SK-N-DZ (cell line): ENCODE measurements around the gene LRCH1.

Source experiments
- DNase-seq: peaks from one replicate; pipeline ENCODE4 v3.0.0-alpha.2; 2015; ENCODE audit warnings: low spot score

The LRCH1 gene

DNA sequence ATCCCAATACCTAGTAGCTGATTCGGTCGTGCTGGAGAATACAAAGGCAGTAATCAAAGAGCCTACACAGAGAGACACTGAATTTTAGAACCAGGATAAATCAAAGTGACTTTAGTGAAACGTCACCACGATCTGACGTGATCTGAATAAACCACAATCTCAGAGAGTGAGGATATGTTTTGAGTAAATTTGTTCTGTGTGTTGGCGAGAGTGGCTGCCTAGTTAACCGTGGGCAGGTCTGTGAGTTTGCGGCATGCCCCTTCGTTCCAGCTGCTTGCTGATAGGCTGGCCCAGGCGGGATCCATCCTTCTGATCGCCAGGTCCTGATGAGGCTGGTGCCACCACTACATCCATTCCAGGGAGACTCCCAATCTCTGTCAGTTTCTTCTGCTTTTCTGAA is 40.4 kb downstream of the LRCH1 start:
- DNase-seq, result no peak

DNA sequence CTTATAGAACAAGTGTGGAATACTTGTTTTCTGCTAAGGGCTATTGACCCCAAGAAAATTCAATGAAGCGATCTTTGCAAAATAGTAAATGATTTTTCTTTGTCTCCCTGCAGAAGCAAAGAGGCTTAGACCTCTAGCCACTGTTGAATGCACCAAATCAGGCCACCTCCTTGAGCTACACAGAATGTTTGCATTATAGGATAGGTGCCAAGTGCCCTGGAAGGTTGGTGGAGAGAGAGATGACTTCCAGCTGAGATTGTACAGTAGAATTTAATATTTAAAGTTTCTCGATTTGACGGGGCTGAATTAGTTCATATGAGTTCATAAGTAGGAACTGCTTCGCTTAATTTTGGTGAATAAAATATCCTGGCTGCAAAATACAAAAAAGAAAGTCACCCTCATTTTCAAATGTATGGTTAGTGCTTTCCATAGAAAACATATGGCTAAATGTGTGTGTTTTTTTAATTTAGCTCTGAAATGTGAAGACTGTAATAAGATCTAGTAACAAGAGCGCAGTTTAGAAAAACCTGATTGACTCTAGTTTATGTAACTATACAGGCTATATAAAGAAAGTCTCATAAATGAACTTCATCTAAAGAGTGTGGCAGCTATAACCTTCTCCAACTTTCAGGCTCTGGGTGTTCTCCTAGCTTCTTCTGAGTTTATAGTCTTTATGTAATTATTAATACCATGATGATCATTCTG is 41.6 kb downstream of the LRCH1 start:
- DNase-seq, result no peak

DNA sequence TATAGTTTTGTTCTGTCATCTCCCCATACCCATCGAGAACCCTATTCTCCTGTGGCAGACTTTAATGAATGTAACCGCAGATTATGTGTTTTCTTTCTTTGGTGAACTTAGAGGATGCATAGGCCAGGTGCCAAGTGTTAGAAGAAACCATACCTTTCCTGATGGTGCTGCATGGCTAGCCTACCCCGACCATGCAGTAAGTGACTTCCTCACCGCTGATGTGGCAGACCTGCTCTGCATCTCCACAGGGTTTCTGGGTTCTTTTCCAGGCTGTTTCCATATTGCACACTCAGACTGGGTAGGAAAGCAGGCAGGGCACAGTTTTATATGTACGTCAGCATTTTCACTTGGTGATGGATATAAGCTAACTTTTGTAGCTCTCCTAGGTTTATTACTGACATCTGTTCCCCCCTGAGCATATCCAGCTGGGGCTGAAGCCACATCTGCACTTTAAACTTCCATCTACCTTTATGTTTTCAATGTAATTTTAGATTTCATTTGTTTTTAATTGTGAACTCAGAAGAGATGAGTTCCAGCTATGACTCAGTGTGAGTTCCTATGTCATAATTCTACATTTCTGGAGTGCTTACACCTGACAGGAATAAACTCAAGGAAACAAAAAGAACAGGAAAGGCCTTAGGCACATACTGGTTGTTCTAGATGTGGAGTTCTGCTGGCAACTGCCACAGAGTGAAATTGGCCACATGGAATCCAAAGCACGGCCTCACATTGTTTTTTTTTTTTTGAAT is 42.3 kb downstream of the LRCH1 start:
- DNase-seq, result no peak

DNA sequence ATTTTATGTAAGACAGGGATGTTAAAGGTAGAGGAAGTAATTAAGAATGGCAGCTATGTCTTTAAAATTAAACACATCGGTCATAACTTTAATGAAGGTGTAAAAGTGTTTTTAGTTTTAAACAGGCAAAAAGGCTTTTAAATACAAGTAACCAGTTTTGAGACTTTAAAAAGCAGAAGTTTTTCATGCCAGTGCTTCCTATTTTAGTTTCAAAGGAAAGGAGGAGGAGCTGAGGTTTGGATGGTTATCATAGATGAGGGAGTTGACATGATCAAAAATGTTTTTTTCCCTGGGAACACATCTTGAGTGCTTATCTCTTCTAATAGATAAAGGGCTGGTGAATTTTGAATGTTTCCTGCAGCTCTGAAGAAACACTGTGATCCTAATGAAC is 42.9 kb downstream of the LRCH1 start:
- DNase-seq, result no peak

DNA sequence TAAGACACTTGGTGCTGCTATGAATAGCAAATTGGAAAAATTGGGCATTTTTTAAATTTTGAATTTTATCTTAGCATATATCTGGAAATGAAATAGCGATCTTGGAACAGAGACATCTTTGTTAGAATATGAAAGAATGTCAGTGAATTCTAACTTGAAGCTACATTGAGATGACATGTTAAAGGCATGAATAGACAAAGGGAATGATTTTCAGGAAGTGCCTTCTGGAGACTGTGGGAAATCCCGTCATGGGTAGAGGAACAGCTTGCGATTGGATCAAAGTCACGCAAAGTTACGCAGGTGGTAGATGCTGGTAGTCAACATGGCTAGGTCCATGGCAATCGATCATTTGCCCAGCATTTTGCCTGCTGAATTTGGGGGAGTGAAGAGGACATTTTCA is 43.5 kb downstream of the LRCH1 start:
- DNase-seq, result no peak

DNA sequence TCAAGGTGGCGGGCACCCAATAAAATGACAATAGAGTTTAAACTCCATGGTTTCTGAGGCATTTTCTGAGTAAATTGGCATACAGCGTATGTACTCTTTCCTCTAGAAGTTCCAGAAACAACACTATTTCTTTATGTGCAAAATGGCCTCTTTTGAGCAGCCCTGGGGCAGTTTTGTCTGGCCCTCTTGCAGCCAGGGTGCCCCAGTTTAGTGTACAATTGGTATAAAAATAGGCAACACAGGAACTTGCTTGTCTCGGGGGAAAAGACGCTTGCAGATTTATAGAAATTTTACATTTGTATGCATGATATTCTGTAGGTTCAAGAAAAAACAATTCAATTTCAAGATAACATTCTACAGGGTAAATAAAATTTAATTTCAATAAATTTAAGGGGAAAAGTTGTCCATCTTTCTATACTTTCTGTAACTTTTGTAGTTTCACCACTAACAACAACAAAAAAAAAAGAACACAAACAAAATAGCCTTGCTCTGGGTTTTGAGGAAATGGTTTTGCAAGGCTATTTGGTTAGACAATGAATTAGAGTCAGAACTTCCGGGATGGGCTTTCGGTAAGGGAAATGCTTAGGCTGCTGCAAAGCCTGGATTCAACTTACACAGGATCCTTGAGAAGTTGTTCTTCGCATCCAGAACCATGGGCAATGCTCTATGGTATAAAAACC is 45.3 kb downstream of the LRCH1 start:
- no peak for DNase-seq

DNA sequence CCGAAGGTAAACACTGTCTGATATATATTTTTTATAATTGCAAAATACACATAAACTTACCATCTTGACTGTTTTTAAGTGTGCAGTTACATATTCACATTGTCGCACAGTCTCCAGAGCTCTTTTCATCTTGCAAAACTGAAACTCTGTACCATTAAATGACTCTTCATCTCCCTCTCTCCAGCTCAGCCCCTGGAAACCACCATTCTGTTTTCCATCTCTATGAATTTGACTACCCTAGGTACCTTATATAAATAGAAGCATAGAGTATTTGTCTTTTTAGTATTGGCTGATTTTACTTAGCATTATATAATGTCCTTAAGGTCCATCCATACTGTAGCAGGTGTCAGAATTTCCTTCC is 45.8 kb downstream of the LRCH1 start:
- no peak for DNase-seq

DNA sequence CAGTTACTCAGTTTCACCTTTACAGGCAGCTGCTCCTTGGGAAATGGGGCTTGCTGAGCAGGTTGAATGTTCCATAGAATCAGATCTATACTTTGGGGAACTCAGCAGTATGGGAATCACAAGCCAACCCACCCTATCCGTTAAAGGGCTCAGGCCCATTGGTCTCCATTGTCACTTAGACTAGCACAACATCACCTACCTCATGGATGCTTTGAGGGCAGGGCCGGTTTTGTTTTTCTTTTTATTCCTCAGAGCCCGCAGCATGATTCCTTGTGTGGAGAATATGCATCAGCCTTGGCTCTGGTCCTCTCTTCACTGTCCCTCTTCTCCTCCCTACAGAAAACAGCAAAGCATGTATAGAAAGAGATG is 48.0 kb downstream of the LRCH1 start:
- no peak for DNase-seq

DNA sequence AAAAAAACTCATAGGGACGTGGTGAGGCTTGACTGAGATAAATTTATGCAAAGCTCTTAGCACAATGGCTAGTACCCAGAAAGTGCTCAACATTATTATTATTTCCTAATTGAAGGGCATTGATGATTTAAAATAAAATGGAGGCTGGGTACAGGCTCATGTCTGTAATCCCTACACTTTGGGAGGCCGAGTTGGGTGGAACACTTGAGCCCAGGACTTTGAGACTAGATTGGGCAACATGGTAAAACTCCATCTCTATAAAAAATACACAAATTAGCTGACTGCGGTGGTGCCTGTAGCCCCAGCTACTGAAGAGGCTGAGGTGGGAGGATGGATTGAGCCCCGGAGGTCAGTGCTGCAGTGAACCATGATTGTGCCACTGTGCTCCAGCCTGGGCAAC is 49.6 kb downstream of the LRCH1 start:
- DNase-seq, result no peak

DNA sequence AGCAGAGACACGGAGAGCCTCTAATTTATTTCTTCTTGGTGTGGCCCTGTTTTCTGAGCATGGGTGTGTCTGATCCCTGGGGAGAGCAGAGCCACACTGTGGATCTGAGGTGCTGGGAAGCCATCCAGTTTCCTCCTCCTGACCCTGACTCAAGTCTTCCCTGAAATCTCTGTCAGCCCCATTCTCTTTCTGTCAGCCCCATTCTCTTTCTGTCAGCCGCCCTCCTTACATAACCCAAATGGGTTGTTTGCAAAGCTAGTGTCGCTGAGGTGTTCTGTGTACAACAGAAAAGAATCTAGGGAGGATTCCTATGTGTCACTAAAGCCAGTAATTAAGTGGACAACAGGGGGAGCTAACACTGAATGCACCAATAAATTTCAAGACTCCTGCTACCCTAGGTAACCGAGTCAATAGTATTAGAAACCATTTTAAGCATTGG is 50.2 kb downstream of the LRCH1 start:
- no peak for DNase-seq

DNA sequence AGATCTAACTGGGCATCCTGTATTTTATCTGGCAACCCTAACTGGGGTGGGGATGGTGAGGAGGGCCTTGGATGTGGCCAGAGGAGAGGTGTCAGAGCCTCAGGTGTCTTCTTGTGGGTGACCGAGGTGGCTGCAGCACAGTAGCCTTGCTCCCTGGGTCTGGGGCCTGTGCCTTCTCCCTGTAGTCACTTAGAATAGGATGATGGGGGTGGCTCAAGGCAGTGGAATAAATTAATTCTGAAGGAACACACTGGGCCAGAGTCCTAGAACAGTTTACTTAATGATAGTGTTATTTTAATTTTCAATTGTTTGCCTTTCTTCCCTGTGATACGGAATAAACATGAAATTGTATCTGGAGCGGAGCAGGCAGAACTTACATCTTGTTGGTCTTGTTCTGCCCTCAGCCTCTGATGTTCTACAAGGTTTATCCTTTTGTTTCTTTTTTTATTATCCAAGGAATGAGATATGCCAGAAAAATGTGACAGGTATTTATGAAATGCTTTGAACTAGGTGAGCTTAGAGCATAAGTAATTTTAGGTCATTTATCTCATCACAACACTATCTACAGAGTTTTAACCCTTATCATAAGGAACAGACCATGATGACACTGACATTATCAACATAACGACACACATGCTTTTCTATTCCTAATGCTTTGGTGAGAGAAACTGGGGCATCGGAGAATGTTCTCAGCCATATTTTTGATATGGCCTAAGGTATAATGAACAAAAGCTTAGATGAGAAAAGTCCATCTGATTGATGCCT is 51.4 kb downstream of the LRCH1 start:
- no peak for DNase-seq

DNA sequence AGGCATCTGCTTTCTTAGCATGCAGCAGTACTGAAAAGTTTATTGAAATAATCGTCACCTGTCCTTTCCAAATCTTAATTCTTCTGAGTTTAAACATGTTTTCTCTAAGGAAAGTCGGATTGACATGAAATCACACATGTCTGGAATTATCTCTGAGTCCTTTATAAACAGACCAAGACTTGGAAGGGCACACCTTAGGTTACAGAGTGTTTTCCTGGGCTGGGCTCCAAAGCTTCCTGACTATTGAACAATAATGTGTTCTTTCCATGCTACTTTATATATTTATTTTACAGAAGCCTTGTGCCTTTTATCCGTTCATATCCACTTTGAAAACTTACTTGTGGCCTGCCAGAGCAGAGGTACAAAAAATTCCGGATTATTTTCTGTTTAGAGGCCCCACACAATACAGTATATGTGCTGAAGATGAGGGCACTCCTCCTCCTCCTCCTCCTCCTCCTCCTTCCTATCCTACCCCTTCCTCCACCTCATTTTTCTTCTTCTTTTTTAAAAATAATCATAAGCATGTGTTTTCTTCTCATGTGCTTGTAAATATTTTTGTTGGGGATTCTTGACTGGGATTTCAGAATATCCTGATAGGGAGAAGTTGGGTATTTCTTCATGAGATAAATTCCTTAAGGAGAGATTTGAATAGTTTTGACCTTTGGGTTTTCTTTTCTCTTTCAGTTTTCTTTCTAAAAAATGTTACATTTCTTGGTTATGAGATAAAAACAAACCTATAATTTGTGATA is 52.3 kb downstream of the LRCH1 start:
- no peak for DNase-seq

DNA sequence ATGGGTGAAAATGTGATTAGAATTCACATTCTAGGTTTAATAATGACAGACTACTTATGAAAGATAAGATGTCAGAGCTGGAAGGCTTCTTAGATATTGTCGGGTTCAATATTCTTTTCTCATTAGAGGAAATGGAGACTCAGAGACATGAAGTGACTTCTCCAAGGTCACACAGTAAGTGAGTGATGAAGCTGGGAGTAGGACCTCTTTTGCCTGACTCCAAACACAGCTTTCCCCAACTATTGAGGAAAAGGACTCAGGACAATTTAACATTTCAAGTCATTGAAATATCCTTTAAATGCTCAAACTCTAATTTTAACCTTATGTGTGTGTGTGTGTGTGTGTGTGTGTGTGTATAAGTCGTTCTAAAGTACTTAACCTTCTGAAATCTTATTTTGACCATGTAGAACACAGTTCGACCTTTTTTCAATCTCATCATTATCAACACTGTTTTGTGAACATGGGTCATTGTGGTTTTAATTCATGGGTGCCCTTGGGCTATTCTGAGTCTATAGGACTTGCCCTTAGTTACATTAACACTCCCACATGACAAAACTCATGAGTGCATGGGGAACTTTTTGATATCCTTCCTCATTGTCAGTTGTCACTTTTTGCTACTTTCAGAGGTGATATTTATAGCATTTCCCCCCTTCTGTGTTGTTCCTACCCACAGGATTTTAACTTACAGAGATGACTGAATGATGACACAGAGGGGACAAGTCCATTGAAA is 53.0 kb downstream of the LRCH1 start:
- no peak for DNase-seq

DNA sequence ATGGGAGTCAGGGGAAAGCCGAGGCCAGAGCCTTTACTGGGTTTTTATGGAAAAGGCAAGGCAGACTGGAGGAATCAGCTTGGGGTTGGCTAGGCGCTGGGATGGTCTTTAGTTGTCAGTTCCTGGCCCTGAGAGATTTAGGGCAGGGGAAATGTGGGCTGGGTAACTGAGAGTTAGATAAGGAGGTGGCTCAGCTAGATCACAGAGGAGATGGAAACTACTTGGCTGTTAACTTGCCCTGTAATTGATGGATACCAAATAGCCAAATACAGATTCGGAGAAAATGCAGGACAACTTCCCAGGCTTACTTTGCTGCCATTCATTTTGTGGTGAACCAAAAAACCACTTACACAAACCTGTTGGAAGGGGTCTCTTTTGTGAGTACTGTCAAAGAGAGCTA is 54.0 kb downstream of the LRCH1 start:
- DNase-seq, result no peak

DNA sequence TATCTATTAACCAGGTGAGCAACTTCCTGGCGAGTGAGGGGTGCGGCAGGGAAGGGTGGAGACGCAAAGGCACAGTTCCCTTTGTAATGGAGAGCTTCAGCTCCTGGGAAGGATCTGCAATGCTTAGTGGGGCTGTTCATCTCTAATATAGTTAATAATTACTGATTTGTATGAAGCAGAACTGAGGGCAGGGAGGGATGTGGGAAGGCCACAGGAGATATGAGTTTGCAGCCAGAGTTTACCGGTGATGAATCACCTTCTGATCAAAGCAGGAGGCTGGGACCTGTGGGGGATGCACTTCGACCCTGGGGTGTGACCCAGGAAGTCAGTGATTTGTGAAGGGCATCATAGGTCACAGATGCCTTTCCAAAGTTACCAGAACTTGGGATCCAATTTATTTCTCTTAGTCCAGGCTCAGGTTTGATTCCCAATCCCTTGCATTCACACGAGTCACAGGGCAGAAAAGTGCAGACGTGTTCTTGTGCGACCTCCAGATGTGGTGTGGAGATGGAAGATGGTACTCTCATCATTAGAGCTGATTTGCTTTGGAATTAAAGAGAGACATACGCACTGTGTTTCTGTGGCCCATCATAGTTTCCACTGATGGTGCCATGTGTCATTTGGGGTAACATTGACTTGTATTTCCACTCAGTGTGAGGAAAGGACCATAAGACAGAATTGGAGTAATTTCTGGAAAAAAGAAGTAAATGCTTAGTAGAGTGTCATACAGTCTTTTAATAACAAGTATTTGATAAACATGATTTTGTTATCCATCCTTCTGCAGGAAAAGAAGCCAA is 55.0 kb downstream of the LRCH1 start:
- no peak for DNase-seq

DNA sequence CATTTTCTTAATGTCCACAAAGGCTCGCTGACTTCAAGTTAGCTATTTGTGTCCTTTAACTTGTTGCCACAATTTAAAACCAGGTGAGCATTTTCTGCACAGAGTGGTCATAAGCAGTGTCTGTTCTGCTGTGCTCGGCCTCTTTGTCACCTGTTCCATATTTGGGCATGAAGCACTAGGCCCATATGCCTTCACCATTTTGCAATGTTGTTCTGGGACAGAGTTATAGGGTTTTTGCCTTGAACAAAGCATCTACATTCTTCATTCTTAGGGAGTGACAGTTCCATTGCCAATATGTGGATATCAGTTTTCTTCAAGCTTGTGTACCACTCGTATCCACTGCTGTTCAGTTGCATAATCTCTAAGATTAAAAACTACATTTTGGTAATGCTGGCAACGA is 56.1 kb downstream of the LRCH1 start:
- no peak for DNase-seq

DNA sequence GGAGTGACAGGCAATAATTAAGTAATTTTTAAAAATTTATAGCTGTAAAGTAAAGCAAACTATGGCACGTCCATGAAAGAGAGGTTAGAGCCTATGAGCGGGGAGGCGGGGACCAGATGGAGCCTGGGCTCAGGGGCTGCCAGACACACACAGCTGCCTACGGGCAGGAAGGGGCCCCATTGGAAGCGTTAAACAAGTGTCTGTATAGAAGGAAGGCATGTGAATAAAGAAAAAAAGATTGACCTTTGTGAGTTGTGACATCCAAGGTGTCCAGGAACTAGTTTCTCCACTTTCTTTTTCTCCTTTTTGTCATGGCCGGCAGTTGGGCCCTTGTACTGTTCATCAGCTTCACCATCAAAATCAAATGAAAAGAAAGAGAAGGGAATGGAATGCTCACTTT is 56.8 kb downstream of the LRCH1 start:
- DNase-seq, result no peak

DNA sequence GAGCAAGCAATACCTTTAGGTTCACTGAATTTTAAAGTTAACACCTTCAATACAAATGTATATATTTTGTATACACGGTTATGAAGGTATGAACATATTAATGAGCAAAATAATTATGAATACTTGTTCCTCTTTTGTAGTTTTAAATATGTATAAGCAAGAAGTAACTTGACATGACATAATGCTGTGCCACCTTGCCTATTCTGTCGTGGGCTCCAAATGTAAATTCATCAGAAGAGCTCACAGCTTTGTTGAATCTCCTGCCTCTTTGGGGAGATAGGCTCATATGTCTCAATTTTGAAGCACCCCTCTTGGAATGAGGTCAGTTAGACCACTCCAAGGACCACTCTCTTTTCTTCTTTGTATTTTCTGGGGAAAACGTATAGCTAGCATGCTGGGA is 59.3 kb downstream of the LRCH1 start:
- DNase-seq, result no peak

DNA sequence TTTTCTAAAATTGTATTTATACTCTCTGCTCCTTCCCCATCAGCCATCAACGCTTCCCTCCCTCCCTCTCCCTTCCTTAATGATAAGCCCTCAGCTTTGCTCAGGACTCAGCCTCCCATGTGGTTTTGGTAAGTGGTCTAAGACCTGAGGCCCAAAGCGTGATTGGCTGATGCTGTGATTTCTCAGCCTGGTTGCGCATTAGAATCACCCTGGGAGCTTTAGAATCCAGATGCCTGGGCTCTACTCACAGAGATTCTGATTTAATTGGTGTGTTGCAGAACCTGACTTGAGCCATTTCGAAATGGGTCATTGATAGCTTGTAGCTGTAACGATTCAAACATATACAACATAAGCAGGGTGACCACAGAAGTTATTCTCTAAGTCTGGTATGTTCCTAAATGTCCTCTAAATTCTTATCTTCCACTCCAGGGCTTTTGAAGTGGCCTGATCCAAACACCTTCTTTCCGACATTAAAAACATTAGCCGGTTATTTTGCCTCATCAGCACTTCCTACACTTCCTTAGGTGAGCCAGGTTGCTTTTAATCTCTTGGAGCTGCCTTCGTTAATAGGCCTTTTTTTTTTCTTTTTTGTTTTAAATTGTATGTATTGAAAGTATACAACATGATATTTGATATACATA is 60.6 kb downstream of the LRCH1 start:
- DNase-seq, result no peak

DNA sequence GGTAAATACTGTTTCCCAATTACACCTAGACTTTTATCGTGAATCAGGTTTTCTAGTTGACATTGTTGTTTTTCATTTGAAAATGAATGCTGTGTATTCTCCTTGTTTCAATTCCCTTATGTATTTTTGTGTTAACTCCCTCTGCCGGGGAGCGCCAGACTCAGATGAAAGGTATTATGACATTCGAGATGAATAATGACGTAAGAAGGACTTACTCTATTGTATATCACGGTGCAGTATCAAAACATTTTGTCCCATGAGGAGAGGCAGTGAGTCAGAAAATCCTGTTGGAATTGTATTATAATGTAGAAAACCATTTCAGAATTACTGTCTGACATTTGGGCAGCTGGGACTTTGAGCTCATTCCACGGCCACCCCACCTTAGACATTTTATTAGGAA is 61.6 kb downstream of the LRCH1 start:
- no peak for DNase-seq
